HepG2 (cell line): Measurements from ENCODE around the gene ZNF443. TPM values are rescaled to one million over a fixed set of nuclear protein-coding genes. Genes with fewer than 3 reads are reported as not detected.

Experiments used
- ATAC-seq: fragments of 200-7000 bp; cut with Tn5 transposase; 3 replicates; pipeline ENCODE4 v1.9.1; 2020; ENCODE audit warnings: mild to moderate bottlenecking, moderate library complexity
- Bru-seq: library from RNA; stranded (reverse); fragments of 400-500 nt; gene quantifications from one replicate; lab custom pipeline; 2021; lab: Mats Ljungman, UMichigan
- BruChase-seq, 2 experiments: library from RNA; stranded (reverse); fragments of 400-500 nt; gene quantifications; one replicate each; lab custom pipeline; 2021; lab: Mats Ljungman, UMichigan
- BruUV-seq: library from RNA; stranded (reverse); fragments of 400-500 nt; replicated peaks from 2 replicates; lab custom pipeline; 2021; lab: Mats Ljungman, UMichigan
- CTCF ChIA-PET: fragments of 300-600 bp; formaldehyde crosslinking; extraction: SDS; loops from one replicate; lab custom pipeline; 2021; ENCODE audit warnings: low total read pairs, inconsistent platforms, low intra/inter-chr PET ratio; lab: Yijun Ruan, JAX
- POLR2A ChIA-PET: fragments of 350-600 bp; sonication (Branson Sonifier 250); formaldehyde crosslinking; loops from one replicate; lab custom pipeline; 2020; ENCODE audit warnings: antibody characterized with exemption, inconsistent platforms; lab: Yijun Ruan, JAX
- DNase-seq: peaks from one replicate; pipeline ENCODE4 v3.0.0-alpha.2; 2015; ENCODE audit warnings: low spot score
- FAIRE-seq: peaks from 3 replicates; lab custom pipeline; 2011; peaks lifted over from hg19 to GRCh38; lab: Jason Lieb, UNC
- H2AFZ ChIP-seq: one replicate; pipeline ENCODE4 v1.6.1; 2011; ENCODE audit warnings: low read length, inconsistent platforms
- H3K27ac ChIP-seq: fragments of 300-600 bp; 3 replicates; pipeline ENCODE4 v1.8.0; 2011; ENCODE audit warnings: mixed run types, mild to moderate bottlenecking, mixed read lengths, low read length, inconsistent platforms; ENCODE audit not compliant: insufficient read depth; ENCODE audit errors: extremely low read length
- H3K27me3 ChIP-seq, 2 experiments: fragments of 200-600 bp in 1 of 2; 2 replicates in 1 of 2; 3 replicates in 1 of 2; pipeline versions ENCODE4 v1.6.0 to v1.8.0; 2011; ENCODE audit warnings: low read length in 2 of 2, mild to moderate bottlenecking in 2 of 2, moderate library complexity in 2 of 2, inconsistent platforms in 1 of 2; ENCODE audit not compliant: insufficient read depth in 2 of 2, control insufficient read depth in 1 of 2
- H3K36me3 ChIP-seq, 2 experiments: fragments of 200-600 bp in 1 of 2; replicated peaks in 1 of 2; 2 replicates in 1 of 2; 3 replicates in 1 of 2; pipeline versions ENCODE4 v1.5.1 to v1.8.0; 2011; ENCODE audit warnings: low read length in 2 of 2, inconsistent platforms in 1 of 2; ENCODE audit not compliant: insufficient read depth in 2 of 2, control insufficient read depth in 1 of 2
- H3K4me1 ChIP-seq: 2 replicates; pipeline ENCODE4 v1.5.1; 2012; ENCODE audit warnings: low read length, inconsistent platforms; ENCODE audit not compliant: insufficient read depth
- H3K4me2 ChIP-seq: 2 replicates; pipeline ENCODE4 v1.6.0; 2011; ENCODE audit warnings: low read depth, low read length, inconsistent platforms
- H3K4me3 ChIP-seq, 3 experiments: fragments of 200-600 bp in 1 of 3; sonication (generic), shearing (Covaris generic) in 1 of 3; replicated peaks in 1 of 3; 2 replicates each; pipeline ENCODE4 v1.5.1; 2011 to 2016; ENCODE audit warnings: low read length in 3 of 3, inconsistent platforms in 2 of 3, low read depth in 2 of 3, mild to moderate bottlenecking in 2 of 3, control low read depth in 1 of 3, mixed read lengths in 1 of 3; ENCODE audit not compliant: insufficient read depth in 1 of 3
- H3K79me2 ChIP-seq: one replicate; pipeline ENCODE4 v1.6.1; 2011; ENCODE audit warnings: low read length, inconsistent platforms; ENCODE audit not compliant: insufficient read depth
- H3K9ac ChIP-seq: 2 replicates; pipeline ENCODE4 v1.6.0; 2011; ENCODE audit warnings: mild to moderate bottlenecking, low read depth, low read length, inconsistent platforms; ENCODE audit not compliant: insufficient read depth
- H3K9me3 ChIP-seq: 2 replicates; pipeline ENCODE4 v1.5.1; 2012; ENCODE audit warnings: mild to moderate bottlenecking, low read length
- H4K20me1 ChIP-seq: 2 replicates; pipeline ENCODE4 v1.6.0; 2011; ENCODE audit warnings: inconsistent platforms, mild to moderate bottlenecking, low read length, moderate library complexity; ENCODE audit not compliant: insufficient read depth
- FOXJ3 ChIP-seq: sonication (generic); formaldehyde crosslinking; IDR thresholded peaks from 2 replicates; pipeline ENCODE4 v1.4.0; 2020; ENCODE audit warnings: missing genetic modification reagents, mild to moderate bottlenecking, borderline replicate concordance
- SMAD9 ChIP-seq: sonication (generic); formaldehyde crosslinking; IDR thresholded peaks from 2 replicates; pipeline ENCODE4 v1.5.1; 2020; ENCODE audit warnings: mild to moderate bottlenecking, missing genetic modification reagents
- WIZ ChIP-seq: sonication (generic); formaldehyde crosslinking; IDR thresholded peaks from 2 replicates; pipeline ENCODE4 v1.5.1; 2020; ENCODE audit warnings: mild to moderate bottlenecking, missing genetic modification reagents
- ZMYM2 ChIP-seq: sonication (generic); formaldehyde crosslinking; IDR thresholded peaks from 2 replicates; pipeline ENCODE4 v1.8.0; 2022; ENCODE audit warnings: mild to moderate bottlenecking, missing genetic modification reagents
- ZNF225 ChIP-seq: sonication (generic); formaldehyde crosslinking; IDR thresholded peaks from 2 replicates; pipeline ENCODE4 v1.4.0; 2020; ENCODE audit warnings: mild to moderate bottlenecking, missing genetic modification reagents
- ZNF354B ChIP-seq: sonication (generic); formaldehyde crosslinking; IDR thresholded peaks from 2 replicates; pipeline ENCODE4 v1.8.0; 2022; ENCODE audit warnings: mild to moderate bottlenecking, missing genetic modification reagents
- WGBS: methylation state at CpG from one replicate; pipeline ENCODE4 v1.1.6; 2017; ENCODE audit warnings: low lambda C conversion rate; 5-methylcytosine and 5-hydroxymethylcytosine counted together
- in situ Hi-C: cut with HindIII; loops from 2 replicates; pipeline ENCODE4 v1.10.0; 2017; ENCODE audit warnings: low pct_unique_long_range_greater_than_20kb; ENCODE audit not compliant: extremely low pct_ligation_motif_present
- intact Hi-C: fragments of 100-400 bp; cut with micrococcal nuclease; formaldehyde crosslinking; loops from one replicate; pipeline ENCODE4 v1.10.0; 2022; ENCODE audit not compliant: unreplicated experiment
- long read RNA-seq, 2 experiments: library from RNA in 1 of 2; library from polyadenylated mRNA in 1 of 2; stranded (forward) in 1 of 2; unstranded in 1 of 2; transcript quantifications; one replicate each; pipeline ENCODE4 v2.0.0, GENCODE V29; 2019 to 2022
- polyA minus RNA-seq, 3 experiments: library from RNA; depleted of rRNA, polyadenylated mRNA; stranded (reverse); fragments of >200 nt; gene quantifications; 2 replicates each; pipeline ENCODE4 v1.2.3, GENCODE V29; 2011; ENCODE audit warnings: low replicate concordance in 1 of 3
- polyA plus RNA-seq, 8 experiments: library from polyadenylated mRNA; depleted of rRNA in 3 of 8; stranded (reverse) in 7 of 8; unstranded in 1 of 8; fragments of >200 nt; fragmentation: Illumina TruSeq in 4 of 8; extraction: Trizol in 4 of 8; gene quantifications; 2 replicates each; pipeline versions ENCODE4 v1.2.1 to v1.2.3, GENCODE V29; 2011 to 2016; ENCODE audit warnings: low read depth in 4 of 8, missing spikeins in 1 of 8, mixed read lengths in 1 of 8; ENCODE audit not compliant: insufficient read depth in 1 of 8
- total RNA-seq, 5 experiments: library from RNA; depleted of rRNA; stranded (reverse); fragments of >200 nt; fragmentation: Illumina TruSeq; extraction: Trizol; gene quantifications; 2 replicates each; pipeline ENCODE4 v1.2.3, GENCODE V29; 2016; ENCODE audit warnings: low read depth in 1 of 5
- TF ChIP-seq, protein P1 (sequence below): IDR thresholded peaks from 2 replicates; pipeline ENCODE4 v1.6.1; 2016; ENCODE audit warnings: missing genetic modification reagents, missing compliant biosample characterization
- TF ChIP-seq, protein P2 (sequence below): sonication (generic); formaldehyde crosslinking; IDR thresholded peaks from 2 replicates; pipeline ENCODE4 v1.5.1; 2020; ENCODE audit warnings: missing genetic modification reagents, mild to moderate bottlenecking, borderline replicate concordance
- TF ChIP-seq, protein P3 (sequence below): IDR thresholded peaks from 2 replicates; pipeline ENCODE4 v1.6.1; 2016; ENCODE audit warnings: missing compliant biosample characterization, missing genetic modification reagents, borderline replicate concordance

Gene ZNF443
- 19.0 and 24.2 TPM in 2 replicates for total RNA-seq (2016; rRNA removed; fragmentation: Illumina TruSeq; extraction: Trizol)
- 4.8 and 6.3 TPM in 2 replicates for total RNA-seq (2016; cell fraction: cytosol; rRNA removed; fragmentation: Illumina TruSeq; extraction: Trizol; ENCODE audit: low read depth)
- 17.4 and 23.5 TPM in 2 replicates for total RNA-seq (2016; cell fraction: insoluble cytoplasmic fraction; rRNA removed; fragmentation: Illumina TruSeq; extraction: Trizol)
- total RNA-seq (2016; cell fraction: membrane; rRNA removed; fragmentation: Illumina TruSeq; extraction: Trizol): 9.2 and 13.1 TPM in 2 replicates
- total RNA-seq (2016; cell fraction: nucleus; rRNA removed; fragmentation: Illumina TruSeq; extraction: Trizol): 25.0 and 27.8 TPM in 2 replicates
- polyA plus RNA-seq (2011; rRNA removed): 3.5 and 3.6 TPM in 2 replicates
- 1.0 and 1.7 TPM in 2 replicates for polyA plus RNA-seq (2011; cell fraction: cytosol; rRNA removed)
- polyA plus RNA-seq (2011; cell fraction: nucleus; rRNA removed): 2.7 and 4.0 TPM in 2 replicates
- polyA plus RNA-seq (2012): 3.4 and 5.1 TPM in 2 replicates
- 0.33 and 0.42 TPM in 2 replicates for polyA plus RNA-seq (2016; cell fraction: cytosol; fragmentation: Illumina TruSeq; extraction: Trizol; ENCODE audit: low read depth)
- polyA plus RNA-seq (2016; cell fraction: insoluble cytoplasmic fraction; fragmentation: Illumina TruSeq; extraction: Trizol; ENCODE audit: low read depth): 6.6 and 7.5 TPM in 2 replicates
- 1.00 and 1.1 TPM in 2 replicates for polyA plus RNA-seq (2016; cell fraction: membrane; fragmentation: Illumina TruSeq; extraction: Trizol; ENCODE audit: low read depth)
- polyA plus RNA-seq (2016; cell fraction: nucleus; fragmentation: Illumina TruSeq; extraction: Trizol; ENCODE audit: insufficient read depth, low read depth): 10.6 and 10.7 TPM in 2 replicates
- polyA minus RNA-seq (2011; rRNA and poly(A)+ RNA removed; ENCODE audit: low replicate concordance): 0.87 and 3.0 TPM in 2 replicates
- 6.1 and 6.2 TPM in 2 replicates for polyA minus RNA-seq (2011; cell fraction: cytosol; rRNA and poly(A)+ RNA removed)
- polyA minus RNA-seq (2011; cell fraction: nucleus; rRNA and poly(A)+ RNA removed): 30.6 and 31.3 TPM in 2 replicates
- Bru-seq, nascent RNA: percentile 93 among the genes with signal in this experiment
- percentile 92 among the genes with signal in this experiment for BruChase-seq, experiment 1, labeled RNA remaining after a 6-hour chase
- percentile 97 among the genes with signal in this experiment for BruChase-seq, experiment 2, labeled RNA remaining after a 2-hour chase
- long read RNA-seq, experiment 1, partial matches to known transcripts: 0 of 7 reads
- long read RNA-seq, experiment 1, other reads (novel, unspliced or antisense): 5 of 7 reads
- long read RNA-seq, experiment 2, partial matches to known transcripts: 0 of 1 reads
- long read RNA-seq, experiment 2, other reads (novel, unspliced or antisense): 0 of 1 reads

DNA sequence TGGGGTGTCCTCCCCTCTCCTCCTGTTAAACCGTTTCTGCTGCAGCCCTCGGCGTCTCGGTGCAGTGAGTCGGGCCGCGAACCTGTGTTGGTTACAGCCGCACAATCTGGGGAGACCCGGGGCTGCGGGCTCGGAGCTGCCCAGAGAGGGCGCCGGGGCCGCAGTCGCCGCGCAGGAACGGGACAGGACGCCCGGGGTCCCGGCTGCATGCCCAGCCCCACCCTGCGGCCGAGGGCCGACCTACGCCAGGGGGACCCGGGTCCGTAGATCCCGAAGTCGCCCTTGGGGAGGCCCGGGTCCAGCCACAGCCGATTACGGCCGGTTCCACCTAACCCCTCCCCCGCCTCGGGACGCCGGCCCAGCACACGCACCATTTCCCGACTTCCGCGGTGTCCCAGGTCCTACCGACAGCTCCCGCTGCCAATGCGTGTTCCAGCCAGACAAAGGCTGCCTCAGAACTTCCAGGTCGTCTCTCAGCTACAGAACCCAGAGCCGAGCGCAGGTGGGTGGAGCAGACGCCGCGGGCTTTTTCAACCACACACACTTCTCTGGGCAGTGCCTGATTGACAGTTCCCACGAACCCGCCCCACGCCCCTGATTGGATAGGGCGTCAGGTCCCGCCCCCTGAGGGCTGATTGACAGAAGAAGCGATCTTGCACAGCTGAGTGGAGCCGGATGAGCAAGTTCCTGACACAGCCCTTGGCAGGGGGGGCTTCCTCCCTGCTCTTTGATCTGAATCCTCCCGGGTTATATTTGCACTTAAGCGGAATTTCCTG, at the start of gene ZNF443:
Gene ZNF443, minus strand, starts transcription at position 481 of the 776 bp plus-strand sequence. Its CDS starts 107 bp downstream, at position 374.
- Histone ChIP-seq H3K27ac (peak within 1 kb of the TSS; percentile 97), H3K9me3 (no peaks in the 10 kb centered on the region), H3K4me1 (peaks cover 27% of the 10 kb centered on the region), H3K36me3 (no peaks in the 10 kb centered on the region), H3K4me3 (peak within 1 kb of the TSS; percentile 72 to 96 (median 83)), H3K9ac (peak within 1 kb of the TSS; percentile 92), H2AFZ (no peak within 1 kb of the TSS), H3K27me3 (no peaks in the 10 kb centered on the region), H3K4me2 (peak within 1 kb of the TSS; percentile 84), H4K20me1 (no peaks in the 10 kb centered on the region; the same call in 1 of the 2 replicates), H3K79me2 (peaks cover 37% of the 10 kb centered on the region)
- intact Hi-C loops: loop anchor here (2.0 to 5.0 kb wide), 3 partner anchors 40 to 112 kb away; partner anchors contain the start of genes ZNF564, ZNF709 and ZNF799
- FAIRE-seq (peak; percentile 93), ATAC-seq (peak; percentile 96), DNase-seq (peak; percentile 99)
- BruUV-seq: TSS peak; percentile 73
- POLR2A ChIA-PET: interaction anchor here (0.6 to 2.0 kb wide), 13 partner anchors 39 to 277 kb away, joined by 3 to 13 read pairs (median 5); partner anchors contain the start of genes ZNF136, ZNF442, ZNF490 and ZNF563
- CTCF ChIA-PET: no interaction called here
- in situ Hi-C loops: loop anchor here (5.0 kb wide), 1 partner anchor 42 kb away; the partner anchor contains the start of gene ZNF709
- WGBS: 0% methylated on average over 8 of the region's 59 CpGs
- TF ChIP-seq, protein P1, sequence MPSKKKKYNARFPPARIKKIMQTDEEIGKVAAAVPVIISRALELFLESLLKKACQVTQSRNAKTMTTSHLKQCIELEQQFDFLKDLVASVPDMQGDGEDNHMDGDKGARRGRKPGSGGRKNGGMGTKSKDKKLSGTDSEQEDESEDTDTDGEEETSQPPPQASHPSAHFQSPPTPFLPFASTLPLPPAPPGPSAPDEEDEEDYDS: peak; percentile 80
- TF ChIP-seq, protein P2, sequence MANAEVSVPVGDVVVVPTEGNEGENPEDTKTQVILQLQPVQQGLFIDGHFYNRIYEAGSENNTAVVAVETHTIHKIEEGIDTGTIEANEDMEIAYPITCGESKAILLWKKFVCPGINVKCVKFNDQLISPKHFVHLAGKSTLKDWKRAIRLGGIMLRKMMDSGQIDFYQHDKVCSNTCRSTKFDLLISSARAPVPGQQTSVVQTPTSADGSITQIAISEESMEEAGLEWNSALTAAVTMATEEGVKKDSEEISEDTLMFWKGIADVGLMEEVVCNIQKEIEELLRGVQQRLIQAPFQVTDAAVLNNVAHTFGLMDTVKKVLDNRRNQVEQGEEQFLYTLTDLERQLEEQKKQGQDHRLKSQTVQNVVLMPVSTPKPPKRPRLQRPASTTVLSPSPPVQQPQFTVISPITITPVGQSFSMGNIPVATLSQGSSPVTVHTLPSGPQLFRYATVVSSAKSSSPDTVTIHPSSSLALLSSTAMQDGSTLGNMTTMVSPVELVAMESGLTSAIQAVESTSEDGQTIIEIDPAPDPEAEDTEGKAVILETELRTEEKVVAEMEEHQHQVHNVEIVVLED (CRISPR knock-in tag): peak; percentile 23; the same call in 1 of the 2 replicates
- no peak for TF ChIP-seq ZNF354B (CRISPR knock-in tag)
- TF ChIP-seq SMAD9: no peak
- TF ChIP-seq, protein P3, sequence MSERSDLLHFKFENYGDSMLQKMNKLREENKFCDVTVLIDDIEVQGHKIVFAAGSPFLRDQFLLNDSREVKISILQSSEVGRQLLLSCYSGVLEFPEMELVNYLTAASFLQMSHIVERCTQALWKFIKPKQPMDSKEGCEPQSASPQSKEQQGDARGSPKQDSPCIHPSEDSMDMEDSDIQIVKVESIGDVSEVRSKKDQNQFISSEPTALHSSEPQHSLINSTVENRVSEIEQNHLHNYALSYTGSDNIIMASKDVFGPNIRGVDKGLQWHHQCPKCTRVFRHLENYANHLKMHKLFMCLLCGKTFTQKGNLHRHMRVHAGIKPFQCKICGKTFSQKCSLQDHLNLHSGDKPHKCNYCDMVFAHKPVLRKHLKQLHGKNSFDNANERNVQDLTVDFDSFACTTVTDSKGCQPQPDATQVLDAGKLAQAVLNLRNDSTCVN (CRISPR knock-in tag): no peak
- no peak for TF ChIP-seq ZMYM2 (CRISPR knock-in tag)
- TF ChIP-seq FOXJ3 (CRISPR knock-in tag): no peak
- TF ChIP-seq ZNF225 (CRISPR knock-in tag): 0 out of 2 replicates have a peak, but pooled peaks have one; percentile 28
- TF ChIP-seq WIZ (CRISPR knock-in tag): peak; percentile 59; the same call in 1 of the 2 replicates
